H1 (cell line): ENCODE data around the gene PPP1R11. TPM values are rescaled to one million over a fixed set of nuclear protein-coding genes. Genes with fewer than 3 reads are reported as not detected.
A peak's percentile ranks its signal among the peaks of the same experiment; 100 is the strongest.

ENCODE experiments used
- CTCF ChIA-PET: fragments of 300-600 bp; sonication (Branson Sonifier 250); formaldehyde crosslinking; loops from one replicate; lab custom pipeline; 2021; ENCODE audit not compliant: partially characterized antibody; lab: Charles Lee
- POLR2A ChIA-PET: fragments of 300-600 bp; sonication (Branson Sonifier 250); formaldehyde crosslinking; loops from one replicate; lab custom pipeline; 2021; ENCODE audit warnings: inconsistent platforms; ENCODE audit not compliant: partially characterized antibody; lab: Charles Lee
- DNase-seq, 2 experiments: peaks; one replicate each; pipeline versions ENCODE4 v3.0.0 to v3.0.0-alpha.2; 2010 to 2022; ENCODE audit warnings: low spot score in 2 of 2, low read depth in 1 of 2, mixed read lengths in 1 of 2
- FAIRE-seq: peaks from 2 replicates; lab custom pipeline; 2011; peaks lifted over from hg19 to GRCh38; lab: Jason Lieb, UNC
- H2AFZ ChIP-seq: 2 replicates; pipeline ENCODE4 v1.8.1; 2012; ENCODE audit warnings: low read length, inconsistent platforms
- H2AK5ac ChIP-seq: 2 replicates; pipeline ENCODE4 v1.6.1; 2013; ENCODE audit warnings: low read depth, low read length
- H2BK120ac ChIP-seq: replicated peaks from 2 replicates; pipeline ENCODE3; 2013; ENCODE audit warnings: low read depth, low read length, inconsistent platforms
- H2BK12ac ChIP-seq: 2 replicates; pipeline ENCODE4 v1.6.1; 2013; ENCODE audit warnings: low read depth, low read length
- H2BK15ac ChIP-seq: 2 replicates; pipeline ENCODE4 v1.6.1; 2013; ENCODE audit warnings: low read length
- H2BK20ac ChIP-seq: 2 replicates; pipeline ENCODE4 v1.6.1; 2013; ENCODE audit warnings: low read length
- H2BK5ac ChIP-seq: 2 replicates; pipeline ENCODE4 v1.6.1; 2013; ENCODE audit warnings: low read depth, low read length
- H3K14ac ChIP-seq: 2 replicates; pipeline ENCODE4 v1.6.1; 2013; ENCODE audit warnings: inconsistent platforms; ENCODE audit not compliant: insufficient read length
- H3K18ac ChIP-seq: 2 replicates; pipeline ENCODE4 v1.6.1; 2013; ENCODE audit warnings: low read length; ENCODE audit errors: extremely low read depth
- H3K23ac ChIP-seq: 2 replicates; pipeline ENCODE4 v1.6.1; 2013; ENCODE audit warnings: inconsistent platforms; ENCODE audit not compliant: insufficient read length
- H3K23me2 ChIP-seq: 2 replicates; pipeline ENCODE4 v1.6.1; 2013; ENCODE audit warnings: low read depth, low read length
- H3K27ac ChIP-seq: 2 replicates; pipeline ENCODE4 v1.6.1; 2011; ENCODE audit warnings: low read depth, low read length, inconsistent platforms
- H3K27me3 ChIP-seq, 4 experiments: replicated peaks in 1 of 4; 1 replicate in 1 of 4; 2 replicates in 3 of 4; pipeline versions ENCODE4 v1.6.1 to v1.8.1; 2011 to 2013; ENCODE audit warnings: low read length in 3 of 4, mild to moderate bottlenecking in 3 of 4, inconsistent platforms in 2 of 4, mixed read lengths in 2 of 4, moderate library complexity in 1 of 4; ENCODE audit not compliant: control insufficient read depth in 3 of 4, insufficient read depth in 3 of 4; ENCODE audit errors: extremely low read depth in 1 of 4
- H3K36me3 ChIP-seq, 4 experiments: 2 replicates each; pipeline versions ENCODE4 v1.6.1 to v1.8.1; 2011 to 2013; ENCODE audit warnings: mild to moderate bottlenecking in 4 of 4, low read length in 3 of 4, moderate library complexity in 2 of 4, control low read depth in 1 of 4, inconsistent platforms in 1 of 4; ENCODE audit not compliant: insufficient read depth in 4 of 4, control insufficient read depth in 2 of 4
- H3K4ac ChIP-seq: replicated peaks from 2 replicates; pipeline ENCODE3; 2013; ENCODE audit warnings: low read length, low read depth, mixed read lengths, inconsistent platforms; ENCODE audit not compliant: insufficient read length
- H3K4me1 ChIP-seq, 4 experiments: replicated peaks in 1 of 4; 1 replicate in 1 of 4; 2 replicates in 3 of 4; pipeline versions ENCODE4 v1.6.1 to v1.8.1; 2011 to 2013; ENCODE audit warnings: low read length in 3 of 4, inconsistent platforms in 2 of 4, mixed read lengths in 1 of 4; ENCODE audit not compliant: insufficient read depth in 4 of 4, control insufficient read depth in 3 of 4
- H3K4me2 ChIP-seq, 2 experiments: 2 replicates each; pipeline versions ENCODE4 v1.6.1 to v1.8.1; 2011 to 2013; ENCODE audit warnings: low read depth in 2 of 2, low read length in 2 of 2, control low read depth in 1 of 2, inconsistent platforms in 1 of 2, mild to moderate bottlenecking in 1 of 2; ENCODE audit not compliant: insufficient read depth in 1 of 2
- H3K4me3 ChIP-seq, 4 experiments: fragments of 200-600, 300-600 bp in 1 of 4; sonication (generic), shearing (Covaris generic), sonication (Bioruptor Twin) in 1 of 4; 2 replicates each; pipeline versions ENCODE4 v1.5.1 to v1.8.1; 2011 to 2016; ENCODE audit warnings: low read length in 4 of 4, low read depth in 3 of 4, control low read depth in 2 of 4, inconsistent platforms in 2 of 4, mild to moderate bottlenecking in 2 of 4, mixed read lengths in 1 of 4, moderate library complexity in 1 of 4; ENCODE audit not compliant: insufficient read depth in 2 of 4; ENCODE audit errors: extremely low read depth in 1 of 4
- H3K56ac ChIP-seq: replicated peaks from 2 replicates; pipeline ENCODE3; 2013; ENCODE audit warnings: low read depth, mild to moderate bottlenecking, mixed read lengths, low read length, inconsistent platforms; ENCODE audit not compliant: insufficient read length
- H3K79me1 ChIP-seq: 2 replicates; pipeline ENCODE4 v1.6.1; 2013; ENCODE audit warnings: low read depth, low read length, control low read depth
- H3K79me2 ChIP-seq, 2 experiments: 2 replicates each; pipeline versions ENCODE4 v1.6.1 to v1.8.1; 2012 to 2013; ENCODE audit warnings: low read length in 2 of 2, mild to moderate bottlenecking in 2 of 2, inconsistent platforms in 1 of 2; ENCODE audit not compliant: insufficient read depth in 2 of 2, control insufficient read depth in 1 of 2
- H3K9ac ChIP-seq, 4 experiments: replicated peaks in 1 of 4; 1 replicate in 1 of 4; 2 replicates in 3 of 4; pipeline versions ENCODE4 v1.6.1 to v1.8.1; 2011 to 2013; ENCODE audit warnings: low read depth in 3 of 4, low read length in 3 of 4, control low read depth in 2 of 4, mild to moderate bottlenecking in 2 of 4, moderate library complexity in 2 of 4, inconsistent platforms in 1 of 4; ENCODE audit errors: extremely low read depth in 1 of 4
- H3K9me3 ChIP-seq, 2 experiments: 2 replicates each; pipeline versions ENCODE4 v1.6.1 to v1.8.1; 2012 to 2013; ENCODE audit warnings: mild to moderate bottlenecking in 2 of 2, moderate library complexity in 2 of 2, control low read depth in 1 of 2, inconsistent platforms in 1 of 2, low read depth in 1 of 2, low read length in 1 of 2, mixed read lengths in 1 of 2; ENCODE audit not compliant: insufficient read depth in 2 of 2
- H4K20me1 ChIP-seq, 2 experiments: replicated peaks in 1 of 2; 2 replicates each; pipeline versions ENCODE3 to v1.8.1; 2011 to 2013; ENCODE audit warnings: inconsistent platforms in 2 of 2, low read length in 2 of 2, mild to moderate bottlenecking in 1 of 2; ENCODE audit not compliant: insufficient read depth in 2 of 2, control insufficient read depth in 1 of 2
- H4K5ac ChIP-seq: 2 replicates; pipeline ENCODE4 v1.6.1; 2013; ENCODE audit warnings: low read length, low read depth, mixed read lengths, inconsistent platforms; ENCODE audit not compliant: insufficient read length
- H4K8ac ChIP-seq: 2 replicates; pipeline ENCODE4 v1.8.0; 2013; ENCODE audit warnings: mild to moderate bottlenecking, moderate library complexity, low read length, inconsistent platforms; ENCODE audit not compliant: insufficient read depth; ENCODE audit errors: extremely low read depth
- H4K91ac ChIP-seq: replicated peaks from 2 replicates; pipeline ENCODE3; 2013; ENCODE audit warnings: low read length, mixed read lengths, inconsistent platforms; ENCODE audit not compliant: insufficient read length
- WGBS, 2 experiments: shearing (Covaris generic) in 1 of 2; methylation state at CpG; one replicate each; pipeline versions ENCODE4 v1.1.6 to v1.1.7; 2013 to 2015; ENCODE audit warnings: low lambda C conversion rate in 2 of 2, mixed read lengths in 2 of 2, inconsistent platforms in 1 of 2, low coverage in 1 of 2, missing lambda C conversion rate in 1 of 2; ENCODE audit not compliant: insufficient replicate concordance in 2 of 2, insufficient coverage in 1 of 2, insufficient read length in 1 of 2; ENCODE audit errors: extremely low coverage in 1 of 2, missing lambda C conversion rate in 1 of 2; 5-methylcytosine and 5-hydroxymethylcytosine counted together
- polyA plus RNA-seq, 7 experiments: library from polyadenylated mRNA; depleted of rRNA in 3 of 7; stranded (reverse) in 5 of 7; unstranded in 2 of 7; fragments of >200 nt in 5 of 7; fragments of 200-250 nt in 2 of 7; gene quantifications; 1 replicate in 5 of 7; 2 replicates in 1 of 7; 4 replicates in 1 of 7; pipeline versions ENCODE4 v1.2.1 to v1.2.3, GENCODE V29; 2011 to 2013; ENCODE audit warnings: missing spikeins in 2 of 7, mixed read lengths in 2 of 7
- total RNA-seq: library from RNA; stranded (reverse); fragmentation: NEBNext Ultra II Directional; extraction: Animal tissue kit (Norgen Biotek cat#: 25700); gene quantifications from 2 replicates; pipeline ENCODE4 v1.2.1, GENCODE V29; 2021
- TF ChIP-seq, protein P1 (sequence below): IDR thresholded peaks from 2 replicates; pipeline ENCODE4 v1.6.1; 2011; ENCODE audit warnings: low read length, improper control_type of control experiment

The PPP1R11 gene
- total and polyA plus RNA-seq, 2 of the 8 experiments (the other 6 are each of a cell fraction or from before 2014, with no cell fraction given) = 26.1 to 32.8 TPM

DNA sequence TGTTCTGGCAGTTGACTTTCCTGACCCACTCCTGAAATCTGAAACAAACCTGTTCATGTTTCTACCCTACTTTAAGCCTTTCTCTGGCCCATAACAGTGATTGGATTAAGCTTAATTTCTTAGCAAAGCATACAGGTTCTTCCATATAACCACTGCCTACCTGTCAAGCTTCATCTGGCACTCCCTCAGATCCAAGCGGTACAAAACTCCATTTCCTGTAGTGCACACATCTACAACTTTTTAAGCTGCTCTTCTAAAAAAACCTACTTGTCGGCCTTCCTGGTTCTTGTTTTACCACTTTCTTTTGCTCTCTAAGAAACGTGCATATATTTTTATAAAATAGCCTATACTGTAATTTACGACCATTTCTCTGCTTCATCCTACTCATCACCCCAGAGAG lies 916 bp upstream of the PPP1R11 start:
- Histone ChIP-seq H3K18ac (no peak overlapping the region), H3K4me2 (peak overlapping the region; percentile 79), H3K79me1 (no peaks in the 10 kb centered on the region), H2BK12ac (no peak overlapping the region), H3K79me2 (0 out of 4 replicates have a peak, but pooled peaks cover 0 to 5% of the 10 kb centered on the region in 2 experiments), H4K91ac (no peak overlapping the region), H2AFZ (peak overlapping the region; percentile 99), H2BK20ac (no peak overlapping the region), H3K23ac (no peak overlapping the region), H4K20me1 (no peaks in the 10 kb centered on the region), H2BK15ac (no peak overlapping the region), H3K4me1 (peaks cover 0 to 10% (median 6%) of the 10 kb centered on the region in 4 experiments; a peak in 4 of 7 replicates), H3K27me3 (peaks cover 2 to 10% (median 8%) of the 10 kb centered on the region in 4 experiments; a peak in 6 of 7 replicates), H3K56ac (no peak overlapping the region), H3K9me3 (no peaks in the 10 kb centered on the region), H2BK5ac (no peak overlapping the region), H3K36me3 (no peaks in the 10 kb centered on the region; a peak in 2 of 8 replicates), H2AK5ac (no peak overlapping the region), H3K4me3 (peak overlapping the region; percentile 73 to 97 (median 83)), H3K27ac (no peak overlapping the region; the same call in 1 of the 2 replicates), H3K9ac (peak overlapping the region in 1 of 4 experiments; percentile 56; a peak in 2 of 7 replicates)
- FAIRE-seq (no peak), DNase-seq (no peak)
- POLR2A ChIA-PET = interaction anchor here (1.3 to 1.5 kb wide), 2 partner anchors 36 to 147 kb away, joined by 5 to 6 read pairs; partner anchors contain the start of gene TRIM26
- CTCF ChIA-PET = interaction anchor here (0.9 kb wide), 2 partner anchors 65 to 218 kb away, joined by 3 to 4 read pairs; no protein-coding TSS in a partner anchor
- TF ChIP-seq, protein P1, sequence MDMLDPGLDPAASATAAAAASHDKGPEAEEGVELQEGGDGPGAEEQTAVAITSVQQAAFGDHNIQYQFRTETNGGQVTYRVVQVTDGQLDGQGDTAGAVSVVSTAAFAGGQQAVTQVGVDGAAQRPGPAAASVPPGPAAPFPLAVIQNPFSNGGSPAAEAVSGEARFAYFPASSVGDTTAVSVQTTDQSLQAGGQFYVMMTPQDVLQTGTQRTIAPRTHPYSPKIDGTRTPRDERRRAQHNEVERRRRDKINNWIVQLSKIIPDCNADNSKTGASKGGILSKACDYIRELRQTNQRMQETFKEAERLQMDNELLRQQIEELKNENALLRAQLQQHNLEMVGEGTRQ = no peak
- TF ChIP-seq, all 59 proteins: peak for 0
- H3K4ac ChIP-seq = no peak overlapping the region
- H2BK120ac ChIP-seq = no peak overlapping the region
- H4K5ac ChIP-seq = no peak overlapping the region
- no peak overlapping the region for H4K8ac ChIP-seq
- 33% methylated on average over 4 of the region's 4 CpGs; no CpG with 5 or more reads in 1 of the 2 experiments for WGBS, 2 experiments
- no peak overlapping the region for H3K14ac ChIP-seq
- peaks cover 12% of the 10 kb centered on the region for H3K23me2 ChIP-seq
